ENCODE measurements around the gene RGS7. TPM values are rescaled to one million over a fixed set of nuclear protein-coding genes. Genes with fewer than 3 reads are reported as not detected.

The RGS7 gene
- polyA plus RNA-seq, 1 donor (not counting 4 experiments of a cell fraction or from before 2014, with no cell fraction given): not detected

GRCh38 chr1:241063276-241063675 lies 293.7 kb downstream of the RGS7 start:
- FAIRE-seq (no peak), DNase-seq (ENCODE audit: low read depth, low spot score) (no peak)
- Histone ChIP-seq H3K4me3 (ENCODE audit: control insufficient read depth in 2 of 3, extremely low read depth in 1 of 3, insufficient read depth in 2 of 3, low read depth in 1 of 3, low read length in 3 of 3) (no peak overlapping the region), H3K9me3 (ENCODE audit: control insufficient read depth, low read depth, low read length) (no peaks in the 10 kb centered on the region), H3K9me1 (ENCODE audit: control insufficient read depth, extremely low read depth, insufficient read depth, low read length) (no peaks in the 10 kb centered on the region), H3K79me2 (ENCODE audit: control insufficient read depth, insufficient read depth, low read length) (no peaks in the 10 kb centered on the region), H2AFZ (ENCODE audit: control insufficient read depth, low read length) (no peak overlapping the region), H3K4me2 (ENCODE audit: control insufficient read depth, extremely low read depth, insufficient read depth, low read depth, low read length) (no peak overlapping the region), H3K9ac (ENCODE audit: control insufficient read depth, extremely low read depth, insufficient read depth, low read length) (no peak overlapping the region), H3K36me3 (ENCODE audit: control insufficient read depth in 2 of 2, extremely low read depth in 1 of 2, insufficient read depth in 2 of 2, low read length in 2 of 2) (no peaks in the 10 kb centered on the region), H4K20me1 (ENCODE audit: control insufficient read depth, extremely low read depth, insufficient read depth, low read length) (no peaks in the 10 kb centered on the region), H3K27me3 (ENCODE audit: control insufficient read depth, extremely low read depth, insufficient read depth, low read length) (no peaks in the 10 kb centered on the region), H3K4me1 (ENCODE audit: control insufficient read depth, extremely low read depth, insufficient read depth, low read length) (no peaks in the 10 kb centered on the region), H3K27ac (ENCODE audit: control insufficient read depth, insufficient read depth, low read length) (no peak overlapping the region)
- TF ChIP-seq EZH2 (IDR thresholded peaks at IDR 0.05; ENCODE audit: low read length): no peak
- no peak for TF ChIP-seq CTCF (optimal IDR thresholded peaks at IDR 0.05 in 1 of 3, IDR thresholded peaks at IDR 0.05 in 1 of 3, conservative IDR thresholded peaks at IDR 0.05 in 1 of 3; ENCODE audit: extremely low read depth in 1 of 3, insufficient read depth in 2 of 3, low read length in 3 of 3)
- dilution Hi-C loops (cut with MboI; ENCODE audit: extremely low pct_ligation_motif_present, low sequenced_read_pairs): no loop called here

DNA sequence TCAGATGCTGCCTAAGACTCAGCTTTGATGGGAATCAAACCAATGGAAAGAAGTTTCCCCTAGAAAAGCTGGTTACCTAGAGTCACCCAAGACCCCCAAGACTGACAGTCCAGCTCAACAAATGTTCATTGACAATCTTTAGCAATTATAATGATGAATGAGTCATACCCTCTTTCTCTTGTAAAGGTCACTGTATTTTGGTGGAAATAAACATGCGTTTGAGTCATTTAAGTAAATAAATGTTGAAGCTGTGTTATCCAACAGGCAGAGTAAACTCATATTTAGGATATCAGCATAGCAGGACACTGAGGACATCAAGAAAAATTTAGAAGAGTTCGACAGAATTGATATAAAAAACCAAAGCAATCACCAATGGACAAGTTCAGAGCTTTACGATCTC lies 295.9 kb downstream of the RGS7 start:
- no peak for FAIRE-seq
- Histone ChIP-seq H3K4me3 (ENCODE audit: control insufficient read depth in 2 of 3, extremely low read depth in 1 of 3, insufficient read depth in 2 of 3, low read depth in 1 of 3, low read length in 3 of 3) (no peak overlapping the region), H3K27ac (ENCODE audit: control insufficient read depth, insufficient read depth, low read length) (no peak overlapping the region), H4K20me1 (ENCODE audit: control insufficient read depth, extremely low read depth, insufficient read depth, low read length) (no peaks in the 10 kb centered on the region), H3K79me2 (ENCODE audit: control insufficient read depth, insufficient read depth, low read length) (no peaks in the 10 kb centered on the region), H2AFZ (ENCODE audit: control insufficient read depth, low read length) (no peak overlapping the region), H3K4me1 (ENCODE audit: control insufficient read depth, extremely low read depth, insufficient read depth, low read length) (no peaks in the 10 kb centered on the region), H3K9me3 (ENCODE audit: control insufficient read depth, low read depth, low read length) (no peaks in the 10 kb centered on the region), H3K36me3 (ENCODE audit: control insufficient read depth in 2 of 2, extremely low read depth in 1 of 2, insufficient read depth in 2 of 2, low read length in 2 of 2) (no peaks in the 10 kb centered on the region), H3K27me3 (ENCODE audit: control insufficient read depth, extremely low read depth, insufficient read depth, low read length) (no peaks in the 10 kb centered on the region), H3K4me2 (ENCODE audit: control insufficient read depth, extremely low read depth, insufficient read depth, low read depth, low read length) (no peak overlapping the region), H3K9me1 (ENCODE audit: control insufficient read depth, extremely low read depth, insufficient read depth, low read length) (no peaks in the 10 kb centered on the region), H3K9ac (ENCODE audit: control insufficient read depth, extremely low read depth, insufficient read depth, low read length) (no peak overlapping the region)
- no peak for DNase-seq (ENCODE audit: low read depth, low spot score)
- dilution Hi-C loops (cut with MboI; ENCODE audit: extremely low pct_ligation_motif_present, low sequenced_read_pairs): no loop called here
- TF ChIP-seq CTCF (optimal IDR thresholded peaks at IDR 0.05 in 1 of 3, IDR thresholded peaks at IDR 0.05 in 1 of 3, conservative IDR thresholded peaks at IDR 0.05 in 1 of 3; ENCODE audit: extremely low read depth in 1 of 3, insufficient read depth in 2 of 3, low read length in 3 of 3): no peak
- TF ChIP-seq EZH2 (IDR thresholded peaks at IDR 0.05; ENCODE audit: low read length): no peak

All from keratinocyte (primary cell).